ENCODE results near the gene ZKSCAN8. TPM values are rescaled to one million over a fixed set of nuclear protein-coding genes. Genes with fewer than 3 reads are reported as not detected.
A peak's percentile ranks its signal among the peaks of the same experiment; 100 is the strongest.

ZKSCAN8 gene
- total RNA-seq, 1 experiment from 2014 or later, result 11.9 TPM

DNA sequence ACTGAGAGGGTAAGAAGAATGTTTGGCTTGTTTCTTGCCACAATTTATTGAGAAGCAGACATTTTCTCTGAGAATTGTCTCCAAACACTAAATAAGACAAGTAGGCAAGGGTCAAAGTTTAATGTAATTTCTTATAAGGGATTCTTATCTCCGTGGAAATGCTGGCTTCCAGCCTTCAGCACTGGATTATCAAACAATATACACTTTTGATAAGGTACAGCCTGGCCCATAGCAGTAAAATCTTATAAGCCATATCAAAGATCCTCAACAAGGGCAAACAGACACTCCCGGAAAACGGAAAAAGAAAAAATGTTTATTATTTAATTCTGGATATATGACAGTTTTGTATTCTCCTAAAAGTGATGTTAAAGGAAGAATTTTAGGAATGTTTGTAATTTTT is 64.8 kb downstream of the ZKSCAN8 start:
- DNase-seq (ENCODE audit: low read depth), result no peak

GRCh38 chr6:28206928-28207509 is 65.3 kb downstream of the ZKSCAN8 start:
- peak; percentile 15 for DNase-seq (ENCODE audit: low read depth)

- peak; percentile 78 for DNase-seq (ENCODE audit: low read depth)
Measured at GRCh38 chr6:28207510-28208110, 65.9 kb downstream of the ZKSCAN8 start.

GRCh38 chr6:28208111-28208659 is 66.5 kb downstream of the ZKSCAN8 start:
- DNase-seq (ENCODE audit: low read depth), result peak; percentile 27

Other genes starting within 250 kb of the ZKSCAN8 start
- gene OR2B2, start 229.5 kb upstream of the ZKSCAN8 start, total RNA-seq (2014; rRNA removed; shearing (Covaris generic)), result not detected in 2 replicates
- gene OR2B6, start 184.6 kb upstream of the ZKSCAN8 start, total RNA-seq (2014; rRNA removed; shearing (Covaris generic)), result 1.1 TPM in 1 of 2 replicates, not detected in the other
- gene ZNF165, start 61.3 kb upstream of the ZKSCAN8 start, total RNA-seq (2014; rRNA removed; shearing (Covaris generic)), result 0.71 and 2.2 TPM in 2 replicates
- gene ZSCAN16, start 17.3 kb upstream of the ZKSCAN8 start, total RNA-seq (2014; rRNA removed; shearing (Covaris generic)), result 3.5 and 4.8 TPM in 2 replicates
- 17.8 and 21.7 TPM in 2 replicates for gene ZSCAN9, start 83.4 kb downstream of the ZKSCAN8 start, total RNA-seq (2014; rRNA removed; shearing (Covaris generic))
- 2.9 and 4.5 TPM in 2 replicates for gene ZKSCAN4, start 110.4 kb downstream of the ZKSCAN8 start, total RNA-seq (2014; rRNA removed; shearing (Covaris generic))
- gene NKAPL, start 117.4 kb downstream of the ZKSCAN8 start, total RNA-seq (2014; rRNA removed; shearing (Covaris generic)), result not detected in 2 replicates
- 14.4 and 18.3 TPM in 2 replicates for gene ZSCAN26, start 125.3 kb downstream of the ZKSCAN8 start, total RNA-seq (2014; rRNA removed; shearing (Covaris generic))
- gene PGBD1, start 139.7 kb downstream of the ZKSCAN8 start, total RNA-seq (2014; rRNA removed; shearing (Covaris generic)), result 11.4 and 12.4 TPM in 2 replicates
- gene ZSCAN31, start 194.3 kb downstream of the ZKSCAN8 start, total RNA-seq (2014; rRNA removed; shearing (Covaris generic)), result 27.6 and 36.1 TPM in 2 replicates
- 2.5 and 5.3 TPM in 2 replicates for gene ZKSCAN3, start 208.1 kb downstream of the ZKSCAN8 start, total RNA-seq (2014; rRNA removed; shearing (Covaris generic))

Data from Daoy (cell line).